Calu3 (cell line): ENCODE results near the gene ZBTB7B. TPM values are rescaled to one million over a fixed set of nuclear protein-coding genes. Genes with fewer than 3 reads are reported as not detected.

Source experiments
- BruUV-seq: library from RNA; stranded (reverse); fragments of 400-500 nt; replicated peaks from 2 replicates; lab custom pipeline; 2021; lab: Mats Ljungman, UMichigan
- CTCF ChIA-PET: fragments of 300-600 bp; sonication (Branson Sonifier 250); formaldehyde crosslinking; loops from one replicate; lab custom pipeline; 2022; ENCODE audit warnings: antibody characterized with exemption; lab: Charles Lee
- DNase-seq: peaks from one replicate; pipeline ENCODE4 v3.0.0; 2022
- H3K27ac Mint-ChIP-seq: one replicate; pipeline ENCODE4 v1.8.0; 2022; ENCODE audit warnings: mixed read lengths; ENCODE audit not compliant: unreplicated experiment
- H3K27me3 Mint-ChIP-seq: one replicate; pipeline ENCODE4 v1.8.0; 2022; ENCODE audit warnings: mixed read lengths; ENCODE audit not compliant: unreplicated experiment
- H3K36me3 Mint-ChIP-seq: one replicate; pipeline ENCODE4 v1.8.0; 2022; ENCODE audit warnings: mild to moderate bottlenecking, moderate library complexity, mixed read lengths; ENCODE audit not compliant: insufficient read depth, unreplicated experiment
- H3K4me1 Mint-ChIP-seq: one replicate; pipeline ENCODE4 v1.8.0; 2022; ENCODE audit warnings: mild to moderate bottlenecking, low read depth, mixed read lengths; ENCODE audit not compliant: unreplicated experiment
- H3K4me3 Mint-ChIP-seq: one replicate; pipeline ENCODE4 v1.8.0; 2022; ENCODE audit warnings: mild to moderate bottlenecking, low read depth, moderate library complexity, mixed read lengths; ENCODE audit not compliant: unreplicated experiment
- H3K9me3 Mint-ChIP-seq: one replicate; pipeline ENCODE4 v1.8.0; 2022; ENCODE audit warnings: low read depth, mixed read lengths; ENCODE audit not compliant: unreplicated experiment
- CTCF ChIP-seq: fragments of 200-600 bp; IDR thresholded peaks from one replicate; pipeline ENCODE4 v1.8.0; 2022; ENCODE audit warnings: antibody characterized with exemption; ENCODE audit not compliant: unreplicated experiment
- intact Hi-C: fragments of 100-400 bp; cut with micrococcal nuclease; formaldehyde crosslinking; loops from one replicate; pipeline ENCODE4 v1.10.0; 2022; ENCODE audit not compliant: unreplicated experiment
- total RNA-seq: library from RNA; stranded (reverse); gene quantifications from 2 replicates; pipeline ENCODE4 v1.2.3, GENCODE V29; 2022

ZBTB7B gene
- total RNA-seq, 1 experiment from 2014 or later = 64.7 TPM

- no TSS peak for BruUV-seq
- CTCF ChIA-PET = interaction anchor here (0.5 to 1.8 kb wide), 7 partner anchors 11 to 269 kb away, joined by 3 to 12 read pairs (median 5); partner anchors contain the start of gene PYGO2
- Mint-ChIP-seq H3K27ac (no peak overlapping the region), H3K9me3 (no peaks in the 10 kb centered on the region), H3K27me3 (no peaks in the 10 kb centered on the region), H3K4me3 (no peak overlapping the region), H3K36me3 (peaks cover 22% of the 10 kb centered on the region), H3K4me1 (peaks cover 36% of the 10 kb centered on the region)
- TF ChIP-seq CTCF = no peak
- DNase-seq = no peak
- intact Hi-C loops = loop anchor here (5.0 kb wide), 1 partner anchor 90 kb away; the partner anchor contains the start of gene EFNA4
Observed at GRCh38 chr1:154972213-154972516, 30.4 kb upstream of the ZBTB7B start.

- no peak overlapping the region for H3K4me3 Mint-ChIP-seq
- H3K27me3 Mint-ChIP-seq = no peaks in the 10 kb centered on the region
- H3K27ac Mint-ChIP-seq = no peak overlapping the region
- intact Hi-C loops = loop anchor here (5.0 kb wide), 1 partner anchor 90 kb away; the partner anchor contains the start of gene EFNA4
- peak; percentile 85 for DNase-seq
- no peaks in the 10 kb centered on the region for H3K9me3 Mint-ChIP-seq
- TSS peak; percentile 66 for BruUV-seq
- TF ChIP-seq CTCF = no peak
- H3K4me1 Mint-ChIP-seq = peaks cover 36% of the 10 kb centered on the region
- CTCF ChIA-PET = interaction anchor here (0.5 to 1.8 kb wide), 11 partner anchors 11 to 89 kb away, joined by 3 to 12 read pairs (median 5); partner anchors contain the start of genes FLAD1 and PYGO2
- peaks cover 16% of the 10 kb centered on the region for H3K36me3 Mint-ChIP-seq
Observed at GRCh38 chr1:154972517-154973343, 29.9 kb upstream of the ZBTB7B start.

GRCh38 chr1:154973344-154974101 is 29.1 kb upstream of the ZBTB7B start:
- Mint-ChIP-seq H3K36me3 (peaks cover 11% of the 10 kb centered on the region), H3K9me3 (no peaks in the 10 kb centered on the region), H3K4me3 (no peak overlapping the region), H3K4me1 (peaks cover 36% of the 10 kb centered on the region), H3K27ac (no peak overlapping the region), H3K27me3 (no peaks in the 10 kb centered on the region)
- intact Hi-C loops = loop anchor here (1.0 to 5.0 kb wide), 2 partner anchors 28 to 89 kb away; partner anchors contain the start of gene EFNA4
- DNase-seq = peak; percentile 99
- no peak for TF ChIP-seq CTCF
- CTCF ChIA-PET = interaction anchor here (0.6 to 1.1 kb wide), 17 partner anchors 10 to 194 kb away, joined by 3 to 14 read pairs (median 4); partner anchors contain the start of genes FLAD1, PBXIP1 and ZBTB7B
- no TSS peak for BruUV-seq

GRCh38 chr1:154974102-154974807 is 28.3 kb upstream of the ZBTB7B start, which contains the start of gene CKS1B:
Gene CKS1B (plus strand): TSS chr1:154974681. CDS start chr1:154974746, 65 bp downstream.
- Mint-ChIP-seq H3K4me1 (peaks cover 33% of the 10 kb centered on the region), H3K27ac (no peak within 1 kb of the TSS), H3K27me3 (no peaks in the 10 kb centered on the region), H3K36me3 (peaks cover 12% of the 10 kb centered on the region), H3K4me3 (no peak within 1 kb of the TSS), H3K9me3 (no peaks in the 10 kb centered on the region)
- CTCF ChIA-PET = interaction anchor here (0.6 to 1.1 kb wide), 18 partner anchors 9 to 193 kb away, joined by 3 to 14 read pairs (median 4); partner anchors contain the start of genes FLAD1, PBXIP1 and ZBTB7B
- no peak for TF ChIP-seq CTCF
- intact Hi-C loops = loop anchor here (1.0 to 5.0 kb wide), 2 partner anchors 27 to 88 kb away; partner anchors contain the start of gene EFNA4
- BruUV-seq = no TSS peak
- DNase-seq = peak; percentile 96
